ENCODE data around the gene SLC44A3. TPM values are rescaled to one million over a fixed set of nuclear protein-coding genes. Genes with fewer than 3 reads are reported as not detected.

The SLC44A3 gene
- total and polyA plus RNA-seq, 4 donors: 9.3 to 31.8 (median 11.6) TPM

GRCh38 chr1:94926126-94926914 is 106.2 kb downstream of the SLC44A3 start:
- ATAC-seq (ENCODE audit: insufficient read depth, low FRiP score): peak; percentile 27
- Histone ChIP-seq H3K27me3 (ENCODE audit: control insufficient read depth in 3 of 3, insufficient read depth in 3 of 3, low read length in 2 of 3) (no peaks in the 10 kb centered on the region), H3K4me3 (peak overlapping the region; percentile 81), H3K27ac (ENCODE audit: low read depth in 1 of 2, low read length in 1 of 2) (peak overlapping the region; percentile 96 to 100), H3K4me1 (ENCODE audit: control insufficient read depth in 5 of 5, insufficient read depth in 5 of 5, low read length in 5 of 5) (peaks cover 8 to 51% (median 22%) of the 10 kb centered on the region in 5 donors), H3K9me3 (ENCODE audit: control insufficient read depth in 4 of 4, insufficient read depth in 3 of 4, low read length in 3 of 4) (no peaks in the 10 kb centered on the region), H3K36me3 (ENCODE audit: control insufficient read depth in 4 of 4, insufficient read depth in 4 of 4, low read length in 4 of 4) (peaks cover 0 to 4% (median 0%) of the 10 kb centered on the region in 4 donors), H3K9ac (ENCODE audit: insufficient read depth in 1 of 2, low read length in 2 of 2) (peak overlapping the region; percentile 92 to 99)
- DNase-seq: peak; percentile 76 to 83 (median 79)
- WGBS, 2 donors: 1% methylated on average over 63 to 78 of the region's 78 CpGs
- peak; percentile 18 for TF ChIP-seq CTCF (IDR thresholded peaks at IDR 0.05; ENCODE audit: control extremely low read depth, extremely low read depth)

- Histone ChIP-seq H3K4me3 (peak within 1 kb of the TSS; percentile 81), H3K36me3 (ENCODE audit: control insufficient read depth in 4 of 4, insufficient read depth in 4 of 4, low read length in 4 of 4) (peaks cover 0 to 4% (median 0%) of the 10 kb centered on the region in 4 donors), H3K9ac (ENCODE audit: insufficient read depth in 1 of 2, low read length in 2 of 2) (peak within 1 kb of the TSS; percentile 92 to 99), H3K4me1 (ENCODE audit: control insufficient read depth in 5 of 5, insufficient read depth in 5 of 5, low read length in 5 of 5) (peaks cover 9 to 51% (median 22%) of the 10 kb centered on the region in 5 donors), H3K27ac (ENCODE audit: low read depth in 1 of 2, low read length in 1 of 2) (peak within 1 kb of the TSS; percentile 97 to 100), H3K9me3 (ENCODE audit: control insufficient read depth in 4 of 4, insufficient read depth in 3 of 4, low read length in 3 of 4) (no peaks in the 10 kb centered on the region), H3K27me3 (ENCODE audit: control insufficient read depth in 3 of 3, insufficient read depth in 3 of 3, low read length in 2 of 3) (no peaks in the 10 kb centered on the region)
- 0 to 2% methylated on average over 27 to 57 of the region's 57 CpGs for WGBS, 2 donors
- ATAC-seq (ENCODE audit: insufficient read depth, low FRiP score) (peak; percentile 90), DNase-seq (peak; percentile 95 to 97 (median 96))
- no peak for TF ChIP-seq CTCF (IDR thresholded peaks at IDR 0.05; ENCODE audit: control extremely low read depth, extremely low read depth)
Observed at GRCh38 chr1:94926915-94927404, 106.8 kb downstream of the SLC44A3 start, which contains the start of gene CNN3. TSS of gene CNN3 (minus strand) at chr1:94927110. CDS start at chr1:94926894, 216 bp downstream.

- ATAC-seq (ENCODE audit: insufficient read depth, low FRiP score) (no peak), DNase-seq (peak in 2 of 3 donors; percentile 75 to 78)
- WGBS, 2 donors: 14 to 19% methylated on average over 40 of the region's 40 CpGs
- H3K4me1 ChIP-seq (ENCODE audit: control insufficient read depth in 5 of 5, insufficient read depth in 5 of 5, low read length in 5 of 5): peaks cover 9 to 49% (median 21%) of the 10 kb centered on the region in 5 donors
- H3K9ac ChIP-seq (ENCODE audit: insufficient read depth in 1 of 2, low read length in 2 of 2): peak overlapping the region; percentile 48 to 86
- H3K36me3 ChIP-seq (ENCODE audit: control insufficient read depth in 4 of 4, insufficient read depth in 4 of 4, low read length in 4 of 4): peaks cover 0 to 4% (median 0%) of the 10 kb centered on the region in 4 donors
- no peak for TF ChIP-seq CTCF (IDR thresholded peaks at IDR 0.05; ENCODE audit: control extremely low read depth, extremely low read depth)
- H3K4me3 ChIP-seq: peak overlapping the region; percentile 42
- no peaks in the 10 kb centered on the region for H3K27me3 ChIP-seq (ENCODE audit: control insufficient read depth in 3 of 3, insufficient read depth in 3 of 3, low read length in 2 of 3)
- no peaks in the 10 kb centered on the region for H3K9me3 ChIP-seq (ENCODE audit: control insufficient read depth in 4 of 4, insufficient read depth in 3 of 4, low read length in 3 of 4)
- H3K27ac ChIP-seq (ENCODE audit: low read depth in 1 of 2, low read length in 1 of 2): peak overlapping the region; percentile 97 to 100
Observed at GRCh38 chr1:94927405-94928175, 107.4 kb downstream of the SLC44A3 start.
